Adipose tissue (tissue), 3 donors: Measurements from ENCODE around the gene CFLAR. TPM values are rescaled to one million over a fixed set of nuclear protein-coding genes. Genes with fewer than 3 reads are reported as not detected.

Experiments used
- H3K27ac ChIP-seq: one replicate; pipeline ENCODE4 v1.5.1; 2013; ENCODE audit warnings: low read depth, low read length
- WGBS, 3 donors: extraction: QIAGEN DNeasy Blood & Tissue Kit; methylation state at CpG; one replicate each; pipeline ENCODE4 v1.1.7; 2013; 5-methylcytosine and 5-hydroxymethylcytosine counted together
- polyA plus RNA-seq, 3 donors: library from polyadenylated mRNA; stranded (reverse); fragments of 200-250 nt; gene quantifications; one replicate each; pipeline ENCODE4 v1.2.3, GENCODE V29; 2013
- donor health status: healthy with polysubstance abuse.
- donor health status: Bipolar disorder and iron deficiency.
- donor health status: healthy.

CFLAR gene
- polyA plus RNA-seq, 3 donors: 22.0 to 123 (median 75.4) TPM

DNA sequence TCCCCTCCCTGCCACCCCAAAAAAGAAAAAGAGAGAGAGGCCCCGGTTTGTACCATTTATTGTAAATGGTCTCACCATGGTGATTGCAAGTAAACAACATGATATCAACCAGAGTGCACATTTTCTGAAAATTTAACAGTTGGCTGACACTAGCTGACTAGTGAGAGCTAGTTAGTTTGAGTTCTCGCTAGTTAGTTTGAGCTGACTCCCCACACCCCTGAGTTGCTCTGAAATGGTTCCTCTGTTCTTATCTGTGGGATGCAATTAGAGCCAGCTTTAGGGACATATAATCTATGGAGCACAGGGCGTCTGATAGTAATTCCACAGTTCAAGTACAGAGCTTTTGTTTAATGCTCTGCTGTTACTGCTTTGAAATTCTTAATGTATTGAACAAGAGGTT is 80.0 kb downstream of the CFLAR start:
- WGBS, 3 donors: 69 to 78% (median 70%) methylated on average over 3 of the region's 3 CpGs
- no peak overlapping the region for H3K27ac ChIP-seq

DNA sequence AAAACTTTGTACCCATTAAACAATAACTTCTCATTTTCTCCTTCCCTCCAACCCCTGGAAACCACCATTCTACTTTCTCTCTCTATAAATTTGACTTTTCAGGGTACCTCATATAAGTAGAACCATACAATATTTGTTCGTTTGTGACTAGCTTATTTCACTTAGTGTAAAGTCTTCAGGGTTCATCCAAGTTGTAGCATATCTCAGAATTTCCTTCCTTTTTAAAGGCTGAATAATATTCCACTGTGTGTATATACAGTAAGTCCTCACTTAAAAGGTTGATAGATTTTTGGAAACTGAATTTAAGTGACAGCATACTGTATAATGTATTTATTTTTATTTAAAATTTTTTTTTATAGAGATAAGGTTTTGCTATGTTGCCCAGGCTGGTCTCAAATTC is 80.8 kb downstream of the CFLAR start:
- H3K27ac ChIP-seq: no peak overlapping the region
- WGBS, 3 donors: 94 to 98% (median 98%) methylated on average over 1 of the region's 1 CpG

DNA sequence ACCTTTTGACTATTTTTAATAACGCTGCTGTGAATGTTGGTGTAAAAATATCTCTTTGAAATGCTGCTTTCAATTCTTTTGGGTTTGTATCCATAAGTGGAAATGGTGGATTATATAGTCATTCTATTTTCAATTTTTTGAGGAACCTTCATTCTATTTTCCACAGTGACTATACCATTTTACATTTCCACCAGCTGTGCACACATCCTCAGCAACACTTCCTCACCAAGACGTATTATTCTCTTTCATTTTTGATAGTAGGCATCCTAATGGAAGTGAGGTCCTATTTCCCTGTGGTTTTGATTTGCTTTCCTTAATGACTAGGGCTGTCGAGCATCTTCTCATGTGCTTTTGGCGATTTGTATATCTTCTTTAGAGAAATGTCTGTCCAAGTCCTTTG is 81.8 kb downstream of the CFLAR start:
- no peak overlapping the region for H3K27ac ChIP-seq
- 54 to 83% (median 63%) methylated on average over 4 of the region's 4 CpGs for WGBS, 3 donors

GRCh38 chr2:201199847-201200246 is 83.9 kb downstream of the CFLAR start:
- H3K27ac ChIP-seq: no peak overlapping the region
- WGBS, 3 donors: 75 to 82% (median 78%) methylated on average over 5 of the region's 5 CpGs

DNA sequence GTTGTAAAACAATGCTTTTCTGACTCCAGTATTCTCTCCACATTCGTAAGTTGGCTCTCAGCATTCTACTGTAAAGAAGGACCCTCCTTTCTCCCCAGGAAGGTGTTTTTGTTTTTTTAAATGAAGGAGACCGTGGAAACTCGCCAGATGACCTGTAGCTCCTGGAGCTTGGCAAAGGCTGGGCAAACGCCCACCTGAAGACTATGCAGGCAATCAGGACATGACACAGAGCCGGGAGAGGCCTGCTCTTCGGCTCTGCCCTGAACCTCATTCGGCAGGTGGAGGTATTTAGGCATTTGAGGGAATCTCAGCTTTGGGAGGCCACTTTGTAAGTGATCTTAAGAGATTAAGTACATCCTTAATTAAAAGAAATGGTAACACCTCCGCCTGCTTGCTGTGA is 84.4 kb downstream of the CFLAR start:
- H3K27ac ChIP-seq: no peak overlapping the region
- WGBS, 3 donors: 70 to 81% (median 81%) methylated on average over 8 of the region's 8 CpGs

DNA sequence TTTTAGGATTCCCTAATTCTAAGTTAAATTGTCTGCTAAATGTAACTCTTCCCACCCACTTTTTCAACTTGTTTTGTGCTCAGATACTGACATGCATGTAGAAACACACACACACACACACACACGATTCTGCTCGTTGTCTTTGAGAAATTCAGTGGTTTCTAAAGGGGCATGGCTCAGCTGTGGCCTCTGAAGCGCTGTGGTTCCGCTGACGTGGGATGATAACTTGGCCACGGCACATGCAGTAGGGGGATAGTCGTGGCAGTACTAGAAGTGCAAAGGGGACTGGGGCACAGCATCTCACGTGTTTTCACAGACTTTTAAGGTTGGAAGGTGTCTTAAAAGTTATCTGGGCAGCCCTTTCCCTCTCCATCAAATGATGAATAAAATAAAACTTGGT is 85.4 kb downstream of the CFLAR start:
- H3K27ac ChIP-seq: no peak overlapping the region
- 82 to 86% (median 83%) methylated on average over 8 of the region's 8 CpGs for WGBS, 3 donors

DNA sequence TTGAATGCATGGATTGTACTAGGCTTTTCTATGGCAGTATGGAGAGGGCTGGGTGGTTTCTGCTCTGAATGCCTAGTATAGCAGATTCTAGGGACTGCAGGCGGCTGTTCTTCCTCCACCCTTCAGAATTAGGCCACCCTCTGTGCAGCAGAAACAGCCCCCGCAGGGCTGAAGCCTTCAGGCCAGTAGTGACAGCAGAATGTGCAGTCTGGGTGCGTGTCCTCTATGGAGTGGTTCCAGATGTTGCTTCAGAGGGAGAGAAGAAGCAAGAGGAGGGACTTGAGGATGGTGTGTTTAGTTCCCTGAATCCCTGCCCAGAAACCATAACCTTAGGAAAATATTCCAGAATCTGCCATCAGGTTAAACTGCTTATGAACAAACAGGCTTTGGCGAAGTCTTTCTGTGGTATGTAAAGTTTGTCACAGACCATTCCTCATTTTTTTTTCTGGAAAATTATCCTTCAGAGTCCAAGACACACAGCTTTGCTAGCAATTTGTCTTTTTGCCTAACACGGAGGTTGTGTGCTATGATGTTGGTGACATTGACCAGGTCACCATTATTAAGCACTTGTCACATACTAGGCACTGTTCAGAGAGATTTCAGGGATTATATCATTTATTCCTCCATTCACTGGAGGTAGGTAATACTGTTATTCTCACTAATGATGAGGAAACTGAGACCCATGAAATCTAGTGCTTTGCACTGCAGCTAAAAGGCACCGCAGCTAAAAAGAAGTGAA is 88.1 kb downstream of the CFLAR start:
- whole genome bisulfite sequencing, 3 donors: 70 to 84% (median 70%) methylated on average over 6 of the region's 6 CpGs
- H3K27ac ChIP-seq: no peak overlapping the region

- no peak overlapping the region for H3K27ac ChIP-seq
- WGBS, 3 donors: 83 to 89% (median 88%) methylated on average over 9 of the region's 9 CpGs
Measured at GRCh38 chr2:201204655-201205514, 88.9 kb downstream of the CFLAR start.

GRCh38 chr2:201205515-201205849 is 89.5 kb downstream of the CFLAR start:
- 82 to 88% (median 82%) methylated on average over 3 of the region's 3 CpGs for WGBS, 3 donors
- H3K27ac ChIP-seq: no peak overlapping the region

GRCh38 chr2:201208563-201209252 is 92.7 kb downstream of the CFLAR start:
- no peak overlapping the region for H3K27ac ChIP-seq
- WGBS, 3 donors: 70 to 88% (median 80%) methylated on average over 12 of the region's 12 CpGs

- 95 to 97% (median 97%) methylated on average over 4 of the region's 4 CpGs for WGBS, 3 donors
- H3K27ac ChIP-seq: no peak overlapping the region
Measured at GRCh38 chr2:201215963-201216362, 100.0 kb downstream of the CFLAR start.

- no peak overlapping the region for H3K27ac ChIP-seq
- WGBS, 3 donors: 91 to 96% (median 94%) methylated on average over 1 of the region's 1 CpG
Measured at GRCh38 chr2:201216918-201217317, 101.0 kb downstream of the CFLAR start.

DNA sequence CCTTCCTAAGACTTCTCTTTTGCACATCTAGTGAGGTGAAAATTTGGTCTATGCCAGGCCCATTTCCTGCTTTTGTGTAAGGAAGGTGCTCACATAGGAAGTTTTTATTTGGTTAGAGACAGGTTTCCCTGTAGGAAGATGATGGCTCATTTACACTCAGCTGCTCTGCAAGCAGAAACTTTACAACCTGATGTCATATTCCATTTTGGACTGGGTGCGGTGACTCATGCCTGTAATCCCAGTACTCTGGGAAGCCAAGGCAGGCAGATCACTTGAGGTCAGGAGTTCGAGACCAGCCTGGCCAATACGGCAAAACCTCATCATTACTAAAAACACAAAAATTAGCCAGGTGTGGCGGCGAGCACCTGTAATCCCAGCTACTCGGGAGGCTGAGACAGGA is 102.8 kb downstream of the CFLAR start:
- H3K27ac ChIP-seq: no peak overlapping the region
- WGBS, 3 donors: 89 to 96% (median 93%) methylated on average over 6 of the region's 6 CpGs

DNA sequence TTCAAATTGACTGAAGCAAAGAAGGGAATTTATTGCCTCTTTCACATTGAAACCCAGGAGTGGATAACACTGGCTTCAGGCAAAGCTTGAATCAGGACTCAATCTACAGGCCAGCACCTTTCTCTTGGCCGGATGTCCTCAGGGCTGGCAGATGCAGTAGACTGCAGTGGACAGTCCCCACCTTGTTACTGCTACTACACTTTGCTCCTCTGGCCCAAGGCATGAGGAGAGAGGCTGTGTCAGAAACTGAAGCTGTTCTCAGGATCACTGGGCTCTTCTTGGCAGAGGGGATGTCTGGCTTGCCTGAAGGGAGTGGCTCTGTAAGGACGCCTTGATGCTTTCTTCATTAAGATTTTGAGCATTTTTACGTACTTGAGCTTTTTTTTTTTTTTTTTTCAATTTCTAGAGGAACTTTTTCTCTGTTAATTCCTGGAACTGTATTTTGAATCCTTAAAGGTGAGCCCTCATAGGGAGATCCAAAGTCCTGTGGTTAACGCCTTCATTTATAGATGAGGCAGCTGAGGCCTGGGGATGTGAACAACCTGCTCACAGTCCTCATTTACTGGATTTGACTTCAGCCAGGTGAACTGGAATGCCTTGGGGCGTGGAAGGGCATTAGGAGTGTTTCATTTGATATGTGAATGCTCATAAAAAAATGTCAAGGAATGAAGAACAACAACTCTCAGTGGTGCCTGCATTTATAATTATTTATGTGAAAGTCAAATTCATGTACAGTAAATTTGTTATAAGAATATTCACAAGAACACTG is 103.5 kb downstream of the CFLAR start:
- 72 to 85% (median 76%) methylated on average over 5 of the region's 5 CpGs for WGBS, 3 donors

GRCh38 chr2:201220102-201220570 is 104.2 kb downstream of the CFLAR start:
- WGBS, 3 donors: 15 to 42% (median 32%) methylated on average over 4 of the region's 4 CpGs
- H3K27ac ChIP-seq: no peak overlapping the region

More for the DNA sequence above, 103.5 kb downstream of the CFLAR start:
- H3K27ac ChIP-seq: no peak overlapping the region

DNA sequence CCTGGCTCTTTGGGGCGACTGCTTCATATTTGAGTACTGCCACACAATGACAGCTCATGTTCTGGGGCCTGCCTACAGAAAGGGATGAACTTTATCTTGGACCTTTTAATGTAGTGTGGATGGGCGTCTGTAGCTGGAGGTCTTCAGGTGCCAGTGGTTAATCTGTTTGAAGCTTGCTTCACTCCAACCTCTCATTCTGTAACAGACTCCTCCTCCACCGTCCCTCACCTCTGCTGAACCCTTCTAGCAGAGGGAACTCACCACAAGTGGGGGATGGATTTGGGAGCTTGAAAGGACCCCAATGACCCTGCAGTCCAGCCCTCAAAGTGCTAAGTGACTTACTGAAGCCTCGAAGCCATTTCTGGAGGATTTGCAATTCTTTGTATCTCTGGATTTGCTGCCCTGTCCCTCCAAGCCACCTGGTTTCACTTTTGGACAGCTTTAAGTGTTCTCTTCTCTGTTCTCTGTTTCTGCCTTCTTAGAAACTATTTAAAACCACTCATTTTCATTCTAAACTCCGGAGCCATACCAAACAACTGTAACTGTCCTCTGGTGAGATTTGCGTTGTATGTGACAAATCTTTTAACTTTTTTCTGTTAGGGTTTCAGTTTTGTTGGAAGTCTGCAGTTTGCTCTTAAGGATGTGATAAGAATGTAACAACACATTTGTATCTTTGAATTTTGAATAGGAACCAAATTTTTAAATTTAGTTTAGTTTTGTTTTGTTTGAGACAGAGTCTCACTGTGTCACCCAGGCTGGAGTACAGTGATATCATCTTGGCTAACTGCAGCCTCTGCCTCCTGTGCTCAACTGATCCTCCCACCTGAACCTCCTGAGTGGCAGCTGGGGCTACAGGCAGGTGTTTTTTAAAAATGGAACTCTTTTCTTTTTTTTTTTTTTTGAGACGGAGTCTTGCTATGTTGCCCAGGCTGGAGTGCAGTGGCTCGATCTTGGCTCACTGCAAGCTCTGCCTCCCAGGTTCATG is 107.4 kb downstream of the CFLAR start:
- WGBS, 3 donors: 62 to 80% (median 70%) methylated on average over 8 of the region's 8 CpGs
- H3K27ac ChIP-seq: no peak overlapping the region
